Measurements from ENCODE around the gene SCGB1A1. TPM values are rescaled to one million over a fixed set of nuclear protein-coding genes. Genes with fewer than 3 reads are reported as not detected.

The SCGB1A1 gene
- total and polyA plus RNA-seq, 2 of the 13 experiments (the other 11 are each of a cell fraction or from before 2014, with no cell fraction given) = not detected

- intact Hi-C loops (cut with micrococcal nuclease; ENCODE audit: unreplicated experiment) (no loop called here), in situ Hi-C loops (cut with HindIII; ENCODE audit: extremely low pct_ligation_motif_present, low pct_unique_long_range_greater_than_20kb) (no loop called here)
- WGBS (ENCODE audit: low lambda C conversion rate) = 66% methylated on average over 3 of the region's 3 CpGs
- Histone ChIP-seq H3K4me3 (replicated peaks in 1 of 3; ENCODE audit: insufficient read depth in 1 of 3, low read depth in 2 of 3, low read length in 3 of 3) (no peak overlapping the region), H2AFZ (ENCODE audit: low read length) (no peak overlapping the region), H3K4me1 (ENCODE audit: insufficient read depth, low read length) (peaks cover 74% of the 10 kb centered on the region), H3K9ac (ENCODE audit: insufficient read depth, low read depth, low read length) (no peak overlapping the region), H3K9me3 (ENCODE audit: low read length) (no peaks in the 10 kb centered on the region), H3K36me3 (replicated peaks in 1 of 2; ENCODE audit: control insufficient read depth in 1 of 2, insufficient read depth in 2 of 2, low read length in 2 of 2) (no peaks in the 10 kb centered on the region), H4K20me1 (ENCODE audit: insufficient read depth, low read length) (no peaks in the 10 kb centered on the region), H3K79me2 (ENCODE audit: insufficient read depth, low read length) (no peaks in the 10 kb centered on the region), H3K27me3 (ENCODE audit: control insufficient read depth in 1 of 2, insufficient read depth in 2 of 2, low read length in 2 of 2) (no peaks in the 10 kb centered on the region), H3K4me2 (ENCODE audit: low read depth, low read length) (no peak overlapping the region), H3K27ac (ENCODE audit: extremely low read length, insufficient read depth, low read length) (no peak overlapping the region)
- DNase-seq (ENCODE audit: low spot score) (no peak), FAIRE-seq (no peak), ATAC-seq (no peak)
- TF ChIP-seq ZNF724P (CRISPR knock-in tag; IDR thresholded peaks at IDR 0.05; ENCODE audit: borderline replicate concordance) (no peak), TCF7 (IDR thresholded peaks at IDR 0.05; ENCODE audit: low read depth) (no peak), PRDM15 (CRISPR knock-in tag; IDR thresholded peaks at IDR 0.05) (no peak), ZNF224 (CRISPR knock-in tag; IDR thresholded peaks at IDR 0.05) (no peak), GPBP1L1 (CRISPR knock-in tag; IDR thresholded peaks at IDR 0.05) (no peak), SP140L (CRISPR knock-in tag; IDR thresholded peaks at IDR 0.05; ENCODE audit: borderline replicate concordance) (no peak), KDM2A (CRISPR knock-in tag; IDR thresholded peaks at IDR 0.05; ENCODE audit: borderline replicate concordance, low read depth) (no peak), SIN3B (IDR thresholded peaks at IDR 0.05; ENCODE audit: low read length) (no peak), FOXA3 (CRISPR knock-in tag; IDR thresholded peaks at IDR 0.05) (no peak), ZNF703 (CRISPR knock-in tag; IDR thresholded peaks at IDR 0.05; ENCODE audit: borderline replicate concordance) (no peak), ZNF841 (CRISPR knock-in tag; IDR thresholded peaks at IDR 0.05; ENCODE audit: borderline replicate concordance) (no peak), POGZ (CRISPR knock-in tag; IDR thresholded peaks at IDR 0.05) (no peak), IRF2 (CRISPR knock-in tag; IDR thresholded peaks at IDR 0.05) (no peak), SMYD3 (CRISPR knock-in tag; IDR thresholded peaks at IDR 0.05) (no peak), ZNF761 (CRISPR knock-in tag; conservative IDR thresholded peaks at IDR 0.05) (no peak)
- TF ChIP-seq, protein P1, sequence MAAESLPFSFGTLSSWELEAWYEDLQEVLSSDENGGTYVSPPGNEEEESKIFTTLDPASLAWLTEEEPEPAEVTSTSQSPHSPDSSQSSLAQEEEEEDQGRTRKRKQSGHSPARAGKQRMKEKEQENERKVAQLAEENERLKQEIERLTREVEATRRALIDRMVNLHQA (CRISPR knock-in tag; IDR thresholded peaks at IDR 0.05) = no peak
- no TSS peak for BruUV-seq (replicated peaks)
- ChIA-PET POLR2A (no interaction called here), CTCF (ENCODE audit: low intra/inter-chr PET ratio, low total read pairs) (no interaction called here)
These were observed 11.6 kb downstream of the SCGB1A1 start for GRCh38 chr11:62430425-62430824.
